Activated naive CD4-positive, alpha-beta T cell treated with anti-CD3 and anti-CD28 coated beads, Interleukin-2, amount 50 U/mL, for 72 hours (primary cell): ENCODE measurements around the gene LANCL2. TPM values are rescaled to one million over a fixed set of nuclear protein-coding genes. Genes with fewer than 3 reads are reported as not detected.

Experiments
- ATAC-seq, 2 donors: fragments of 150-1000 bp; cut with Tn5 transposase; 2 replicates each; pipeline ENCODE4 v1.10.0; 2021; ENCODE audit warnings: mild to moderate bottlenecking in 2 of 2, moderate library complexity in 2 of 2
- DNase-seq, 2 donors: peaks; one replicate each; pipeline ENCODE4 v3.0.0; 2021 to 2022; ENCODE audit warnings: low spot score in 2 of 2
- H3K27ac Mint-ChIP-seq, 2 donors: one replicate each; pipeline ENCODE4 v1.8.0; 2022; ENCODE audit warnings: mild to moderate bottlenecking in 2 of 2, mixed read lengths in 2 of 2
- H3K36me3 Mint-ChIP-seq, 2 donors: one replicate each; pipeline ENCODE4 v1.8.0; 2022; ENCODE audit warnings: mixed read lengths in 2 of 2
- H3K9me3 Mint-ChIP-seq, 2 donors: one replicate each; pipeline ENCODE4 v1.8.0; 2022; ENCODE audit warnings: mixed read lengths in 2 of 2
- total RNA-seq, 2 donors: library from RNA; stranded (reverse); gene quantifications; one replicate each; pipeline ENCODE4 v1.2.3, GENCODE V29; 2022

LANCL2 gene
- total RNA-seq, 2 donors from 2014 or later: 5.4 to 11.7 TPM

DNA sequence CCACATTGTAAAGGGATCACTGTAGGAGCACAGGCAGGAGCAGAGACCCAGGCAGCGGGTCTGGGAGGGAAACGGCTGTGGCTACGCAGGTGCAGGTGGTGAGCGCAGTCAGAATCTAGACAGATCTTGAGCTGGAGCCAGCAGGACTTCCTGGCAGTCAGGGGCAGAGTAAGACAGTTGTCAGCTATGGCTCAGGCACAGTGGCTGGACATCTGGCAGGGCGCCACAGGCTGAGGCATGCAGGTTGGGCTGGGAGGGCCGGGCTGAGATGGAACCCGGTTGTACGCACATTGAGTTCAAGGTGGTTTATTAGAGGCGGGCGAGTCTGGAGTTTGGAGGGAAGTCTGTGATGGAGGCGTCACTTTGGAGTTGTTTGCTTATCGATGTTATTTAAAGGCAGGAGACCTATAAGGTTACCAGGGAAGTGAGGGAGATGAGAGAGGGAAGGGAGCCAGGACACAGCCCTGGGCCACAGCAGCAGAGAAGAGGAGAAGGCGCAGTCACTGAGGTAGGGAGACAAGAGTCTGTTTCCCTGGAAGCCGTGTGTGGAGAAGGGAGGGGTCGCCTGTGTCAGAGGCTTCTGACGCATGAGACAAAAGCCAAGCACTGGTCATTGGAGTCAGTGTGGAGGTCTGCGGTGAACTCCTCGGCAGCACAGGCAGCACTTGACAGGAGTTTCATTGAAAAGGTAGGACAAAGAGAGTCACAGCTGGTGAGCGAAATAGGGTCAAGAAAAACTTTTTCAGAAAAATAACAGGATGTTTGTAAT lies 73.8 kb downstream of the LANCL2 start:
- no peak for DNase-seq
- no peaks in the 10 kb centered on the region for H3K9me3 Mint-ChIP-seq
- no peak for ATAC-seq
- H3K27ac Mint-ChIP-seq: peak overlapping the region in 1 of 2 donors; percentile 88
- H3K36me3 Mint-ChIP-seq: no peaks in the 10 kb centered on the region

DNA sequence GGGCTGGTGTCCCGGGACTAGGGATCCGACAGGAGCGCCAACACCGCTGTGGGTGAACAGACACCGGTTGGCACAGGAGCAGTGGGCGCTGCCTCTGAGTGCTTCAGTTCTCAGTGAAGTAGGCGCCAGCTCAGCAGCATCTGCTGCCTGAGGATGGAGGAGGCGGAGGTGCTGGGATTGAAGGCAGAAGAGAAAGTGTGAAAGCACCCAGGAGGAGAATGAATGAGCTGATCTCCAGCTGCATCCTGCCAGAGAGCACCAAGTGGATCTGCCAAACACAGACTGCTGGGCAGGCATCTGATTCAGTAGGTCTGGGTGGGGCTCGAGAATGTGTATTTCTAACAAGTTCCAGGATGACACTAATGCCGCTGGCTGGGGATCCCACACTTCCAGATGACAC lies 74.5 kb downstream of the LANCL2 start:
- peak in 1 of 2 donors; percentile 34 for ATAC-seq
- H3K9me3 Mint-ChIP-seq: no peaks in the 10 kb centered on the region
- DNase-seq: no peak
- peak overlapping the region in 1 of 2 donors; percentile 88 for H3K27ac Mint-ChIP-seq
- H3K36me3 Mint-ChIP-seq: no peaks in the 10 kb centered on the region

GRCh38 chr7:55440040-55440690 lies 75.0 kb downstream of the LANCL2 start:
- ATAC-seq: peak in 1 of 2 donors; percentile 25
- H3K36me3 Mint-ChIP-seq: no peaks in the 10 kb centered on the region
- H3K9me3 Mint-ChIP-seq: peaks cover 0 to 3% of the 10 kb centered on the region in 2 donors
- H3K27ac Mint-ChIP-seq: no peak overlapping the region
- no peak for DNase-seq

DNA sequence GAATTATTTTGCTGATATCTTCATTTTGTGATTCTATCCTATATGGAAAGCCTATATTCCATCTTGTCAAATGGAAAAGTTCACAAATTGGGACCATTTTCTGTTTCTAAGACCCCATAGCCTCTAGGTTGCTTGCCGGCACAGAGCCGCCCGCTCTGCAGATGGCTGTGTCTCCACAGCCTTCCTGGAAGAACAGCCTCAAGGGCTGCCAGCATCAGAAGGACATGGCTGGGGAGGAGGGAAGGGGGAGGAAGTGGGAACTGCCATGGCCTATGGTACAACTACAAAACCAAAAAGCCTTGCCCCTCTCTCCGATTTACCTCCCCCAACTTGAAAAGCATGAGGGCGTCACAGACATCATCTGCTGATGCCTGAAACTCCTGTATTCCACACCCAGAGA lies 75.9 kb downstream of the LANCL2 start:
- ATAC-seq: no peak
- no peak overlapping the region for H3K27ac Mint-ChIP-seq
- H3K36me3 Mint-ChIP-seq: peaks cover 0 to under 1% of the 10 kb centered on the region in 2 donors
- H3K9me3 Mint-ChIP-seq: peaks cover 0 to 5% of the 10 kb centered on the region in 2 donors
- no peak for DNase-seq

GRCh38 chr7:55441774-55442522 lies 76.8 kb downstream of the LANCL2 start:
- DNase-seq: no peak
- Mint-ChIP-seq H3K27ac (no peak overlapping the region), H3K9me3 (peaks cover 0 to 5% of the 10 kb centered on the region in 2 donors), H3K36me3 (peaks cover 0 to 10% of the 10 kb centered on the region in 2 donors)
- no peak for ATAC-seq

DNA sequence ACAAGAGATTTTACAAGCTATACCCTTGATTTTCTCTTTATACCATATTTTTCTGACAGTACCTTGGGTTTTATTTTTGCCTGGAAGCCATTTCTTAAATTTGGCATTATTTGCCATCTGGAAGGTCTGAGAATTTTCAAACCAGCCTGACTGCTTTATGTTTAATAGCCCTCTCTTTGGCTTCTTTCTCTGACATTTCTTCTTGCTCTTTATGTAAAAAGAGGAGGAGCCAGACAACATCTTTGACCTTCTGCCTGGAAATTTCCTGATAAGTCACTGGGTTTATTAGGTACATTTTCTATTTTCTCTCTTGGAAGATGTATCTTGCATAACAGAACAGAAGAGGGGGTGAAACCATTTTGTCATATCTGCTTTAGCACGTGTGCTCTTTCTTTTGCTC lies 79.6 kb downstream of the LANCL2 start:
- DNase-seq: no peak
- Mint-ChIP-seq H3K27ac (no peak overlapping the region), H3K9me3 (peaks cover 0 to 5% of the 10 kb centered on the region in 2 donors), H3K36me3 (peaks cover 0 to 13% of the 10 kb centered on the region in 2 donors)
- no peak for ATAC-seq

- no peak for DNase-seq
- H3K9me3 Mint-ChIP-seq: peaks cover 0 to 5% of the 10 kb centered on the region in 2 donors
- no peak overlapping the region for H3K27ac Mint-ChIP-seq
- peaks cover 0 to 19% of the 10 kb centered on the region in 2 donors for H3K36me3 Mint-ChIP-seq
- no peak for ATAC-seq
Measured at GRCh38 chr7:55448526-55448925, 83.4 kb downstream of the LANCL2 start.

DNA sequence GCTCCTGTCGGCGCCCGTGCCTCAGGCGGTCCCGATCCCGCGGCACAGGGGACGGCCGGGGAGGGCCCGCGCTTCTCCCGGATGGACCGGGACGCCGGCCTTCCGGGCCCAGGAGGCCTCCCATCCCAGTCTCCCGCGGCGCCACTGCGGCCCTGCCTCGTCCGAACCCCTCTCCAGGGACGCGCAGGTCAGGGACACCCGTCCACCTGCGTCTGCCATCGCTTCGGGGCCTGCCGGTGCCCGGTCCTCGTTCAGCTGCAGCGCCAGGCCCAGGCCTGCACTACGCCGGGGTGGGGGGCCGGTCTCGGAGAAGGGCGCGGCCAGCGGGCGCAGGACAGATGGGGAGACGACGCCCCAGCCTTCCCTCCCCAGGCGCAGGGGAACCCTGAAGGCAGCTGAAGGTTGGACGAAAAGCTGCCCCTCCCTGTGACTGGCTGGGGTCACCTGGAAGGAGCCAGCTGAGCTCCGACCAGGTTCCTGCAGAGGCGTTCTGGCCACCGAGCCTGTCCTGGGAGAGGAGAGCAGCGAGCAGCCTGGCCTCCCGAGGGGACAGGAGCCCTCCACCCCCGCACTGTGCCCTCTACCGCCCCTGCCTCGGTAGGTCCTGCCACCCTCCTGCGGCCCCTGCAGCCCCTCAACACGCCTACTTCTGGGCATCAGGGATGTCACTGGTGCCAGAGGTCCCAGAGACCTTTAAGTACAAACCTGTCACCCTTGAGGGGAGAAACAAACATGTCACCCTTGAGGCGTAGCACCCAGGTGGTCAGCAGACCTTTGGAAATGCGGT lies 84.3 kb downstream of the LANCL2 start:
- peak in 1 of 2 donors; percentile 34 for ATAC-seq
- peaks cover 0 to 24% of the 10 kb centered on the region in 2 donors for H3K36me3 Mint-ChIP-seq
- peaks cover 0 to 5% of the 10 kb centered on the region in 2 donors for H3K9me3 Mint-ChIP-seq

DNA sequence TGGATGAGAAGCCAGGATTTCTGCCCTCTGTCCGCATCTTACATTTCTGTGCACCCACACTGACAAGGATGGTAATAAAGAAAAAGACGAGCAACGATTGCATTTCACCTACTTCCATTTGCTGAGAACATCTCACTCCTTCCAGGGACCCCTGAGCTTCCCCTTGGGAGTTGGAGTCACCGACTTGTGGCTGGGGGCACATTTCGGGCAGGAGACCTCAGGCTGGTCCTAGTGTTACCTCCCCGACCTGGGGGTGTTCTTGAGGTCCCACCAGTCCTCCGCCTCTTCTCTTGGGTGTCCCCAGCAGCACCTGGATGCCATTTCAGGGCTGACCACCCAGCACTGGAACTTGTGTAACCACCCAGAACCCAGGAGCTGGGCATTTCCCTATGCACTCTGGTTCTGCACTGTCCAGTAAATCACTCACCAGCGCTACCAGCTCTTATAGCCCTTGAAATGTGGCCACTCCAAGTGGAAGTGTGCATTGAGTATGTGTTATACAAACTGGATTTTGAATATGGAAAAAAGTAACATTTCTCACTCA lies 84.9 kb downstream of the LANCL2 start:
- ATAC-seq (no peak), DNase-seq (no peak)
- Mint-ChIP-seq H3K36me3 (peaks cover 0 to 31% of the 10 kb centered on the region in 2 donors), H3K9me3 (peaks cover 0 to 3% of the 10 kb centered on the region in 2 donors), H3K27ac (peak overlapping the region in 1 of 2 donors; percentile 29)

More for the DNA sequence above, 84.3 kb downstream of the LANCL2 start:
- no peak for DNase-seq
- H3K27ac Mint-ChIP-seq: no peak overlapping the region

DNA sequence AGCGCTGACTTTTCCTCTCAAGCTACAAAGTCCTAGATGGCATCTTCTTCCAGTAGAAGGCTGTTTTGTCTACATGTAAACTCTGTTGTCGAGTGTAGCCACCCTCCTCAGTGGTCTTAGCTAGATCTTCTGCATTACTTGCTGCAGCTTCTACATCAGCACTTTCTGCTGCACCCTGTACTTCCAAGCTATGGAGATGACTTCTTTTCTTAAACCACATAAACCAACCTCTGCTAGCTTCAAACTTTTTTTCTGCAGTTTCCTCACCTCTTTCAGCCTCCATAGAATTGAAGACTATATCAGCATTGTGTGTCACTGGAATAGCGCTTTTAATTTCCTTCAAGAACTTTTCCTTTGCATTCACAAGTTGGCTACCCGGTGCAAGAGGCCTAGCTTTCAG lies 87.8 kb downstream of the LANCL2 start:
- H3K36me3 Mint-ChIP-seq: peaks cover 11 to 39% of the 10 kb centered on the region in 2 donors
- H3K9me3 Mint-ChIP-seq: peaks cover 4 to 7% of the 10 kb centered on the region in 2 donors
- no peak overlapping the region for H3K27ac Mint-ChIP-seq
- no peak for ATAC-seq
- no peak for DNase-seq

GRCh38 chr7:55457801-55458200 lies 92.7 kb downstream of the LANCL2 start:
- Mint-ChIP-seq H3K36me3 (peaks cover 32 to 71% of the 10 kb centered on the region in 2 donors), H3K9me3 (peaks cover 24 to 38% of the 10 kb centered on the region in 2 donors), H3K27ac (no peak overlapping the region)
- ATAC-seq: no peak
- DNase-seq: no peak

DNA sequence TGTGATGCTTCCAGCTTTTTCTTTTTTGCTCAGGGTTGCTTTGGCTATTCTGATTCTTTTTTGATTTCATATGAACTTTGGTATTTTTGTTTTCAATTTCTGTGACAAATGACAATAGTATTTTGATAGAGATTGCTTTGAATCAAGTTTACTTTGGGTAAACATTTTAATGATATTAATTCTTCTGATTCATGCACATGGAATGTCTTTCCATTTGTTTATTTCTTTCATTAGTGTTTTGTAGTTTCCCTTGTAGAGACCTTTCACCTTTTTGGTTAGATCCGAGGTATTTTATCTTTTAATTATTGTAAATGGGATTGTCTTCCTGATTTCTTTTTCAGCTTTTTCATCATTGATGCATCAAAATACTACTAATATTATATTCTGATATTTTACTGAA lies 93.2 kb downstream of the LANCL2 start:
- Mint-ChIP-seq H3K27ac (no peak overlapping the region), H3K9me3 (peaks cover 24 to 43% of the 10 kb centered on the region in 2 donors), H3K36me3 (peaks cover 34 to 76% of the 10 kb centered on the region in 2 donors)
- ATAC-seq (no peak), DNase-seq (no peak)

DNA sequence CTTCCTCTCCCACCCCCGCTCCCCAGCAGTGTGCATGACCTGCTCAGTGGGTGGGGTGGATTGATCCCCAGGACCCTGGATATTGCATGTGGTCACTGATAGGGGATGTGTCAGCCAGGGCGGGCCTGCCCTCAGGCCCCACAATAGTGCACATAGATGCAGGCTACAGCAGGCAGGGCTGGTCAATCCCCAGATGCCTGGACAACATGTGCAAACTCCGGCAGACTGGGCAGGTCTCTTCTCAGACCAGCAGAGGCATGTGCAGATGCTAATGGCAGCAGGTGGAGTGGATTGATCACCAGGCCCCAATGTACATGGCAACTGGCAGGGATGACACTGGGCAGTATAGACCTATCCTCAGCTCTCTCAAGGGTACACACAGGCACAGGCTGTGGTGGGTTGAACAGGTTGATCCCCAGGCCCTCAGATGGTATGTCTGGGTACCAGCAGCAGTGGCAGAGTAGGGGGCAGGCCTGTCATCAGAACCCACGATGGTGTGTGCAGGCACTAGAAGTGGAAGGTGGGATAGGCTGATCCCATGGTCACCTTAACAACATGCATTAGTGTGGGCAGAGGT lies 98.6 kb downstream of the LANCL2 start:
- H3K27ac Mint-ChIP-seq: peak overlapping the region; percentile 8 to 30
- H3K36me3 Mint-ChIP-seq: peaks cover 48 to 88% of the 10 kb centered on the region in 2 donors
- DNase-seq (no peak), ATAC-seq (peak in 1 of 2 donors; percentile 39)
- H3K9me3 Mint-ChIP-seq: peaks cover 17 to 47% of the 10 kb centered on the region in 2 donors

- Mint-ChIP-seq H3K27ac (peak overlapping the region; percentile 30 to 90), H3K36me3 (peaks cover 44 to 84% of the 10 kb centered on the region in 2 donors), H3K9me3 (peaks cover 13 to 41% of the 10 kb centered on the region in 2 donors)
- ATAC-seq: no peak
- DNase-seq: no peak
Measured at GRCh38 chr7:55464422-55464821, 99.3 kb downstream of the LANCL2 start.

DNA sequence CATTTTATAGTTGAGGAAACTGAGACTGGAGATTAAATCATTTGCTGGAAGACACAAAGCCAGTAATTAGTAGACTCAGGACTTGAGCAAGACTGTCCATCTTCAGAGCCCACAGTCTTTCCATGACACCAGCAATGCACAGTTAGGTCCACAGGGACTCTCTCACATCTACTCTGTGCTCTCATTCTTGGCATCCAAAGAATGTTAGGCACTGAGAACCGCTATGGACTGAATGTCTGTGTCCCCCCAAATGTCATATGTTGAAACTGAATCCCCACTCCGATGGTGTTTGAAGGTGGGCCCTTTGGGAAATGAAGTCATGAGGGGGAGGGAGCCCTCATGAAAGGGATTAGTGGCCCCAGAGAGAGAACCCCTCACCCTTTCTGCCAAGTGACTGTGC lies 100.6 kb downstream of the LANCL2 start:
- DNase-seq (no peak), ATAC-seq (no peak)
- H3K36me3 Mint-ChIP-seq: peaks cover 34 to 78% of the 10 kb centered on the region in 2 donors
- peaks cover 5 to 30% of the 10 kb centered on the region in 2 donors for H3K9me3 Mint-ChIP-seq
- H3K27ac Mint-ChIP-seq: peak overlapping the region in 1 of 2 donors; percentile 55
